Activated T-helper 1 cell treated with anti-CD3 and anti-CD28 coated beads, Interleukin-12 subunit alpha, Interleukin-12 subunit beta, Interleukin-2, Interleukin-4 antibody, amounts not matched to agents 30 ng/mL and 10 ng/mL and 1 ng/mL, durations not matched to agents 14 hours and 24 hours and 36 hours (primary cell): ENCODE data around the gene ITGA3. TPM values are rescaled to one million over a fixed set of nuclear protein-coding genes. Genes with fewer than 3 reads are reported as not detected.
A peak's percentile ranks its signal among the peaks of the same experiment; 100 is the strongest.

Experiments used
- DNase-seq: peaks from one replicate; pipeline ENCODE4 v3.0.0; 2021; ENCODE audit warnings: low spot score
- H3K27ac Mint-ChIP-seq: one replicate; pipeline ENCODE4 v1.8.0; 2021; ENCODE audit warnings: mild to moderate bottlenecking, mixed read lengths
- H3K27me3 Mint-ChIP-seq: one replicate; pipeline ENCODE4 v1.8.0; 2022; ENCODE audit warnings: mild to moderate bottlenecking, moderate library complexity, mixed read lengths; ENCODE audit not compliant: insufficient read depth
- H3K36me3 Mint-ChIP-seq: one replicate; pipeline ENCODE4 v1.8.0; 2021; ENCODE audit warnings: low read depth, mixed read lengths
- H3K4me1 Mint-ChIP-seq: one replicate; pipeline ENCODE4 v1.8.0; 2021; ENCODE audit warnings: low read depth, mixed read lengths
- H3K4me3 Mint-ChIP-seq: one replicate; pipeline ENCODE4 v1.8.0; 2021; ENCODE audit warnings: mild to moderate bottlenecking, moderate library complexity, mixed read lengths
- H3K9me3 Mint-ChIP-seq: one replicate; pipeline ENCODE4 v1.8.0; 2021; ENCODE audit warnings: mixed read lengths
- intact Hi-C: fragments of 100-400 bp; cut with micrococcal nuclease; formaldehyde crosslinking; loops from one replicate; pipeline ENCODE4 v1.15.1; 2024
- total RNA-seq: library from RNA; stranded (reverse); gene quantifications from 2 replicates; pipeline ENCODE4 v1.2.3, GENCODE V29; 2022

The ITGA3 gene
- total RNA-seq, 1 donor from 2014 or later, result 20.6 TPM

GRCh38 chr17:50026837-50027171, 29.1 kb upstream of the ITGA3 start:
- Mint-ChIP-seq H3K4me1 (peaks cover 9% of the 10 kb centered on the region), H3K4me3 (peak overlapping the region; percentile 11), H3K9me3 (no peaks in the 10 kb centered on the region), H3K27ac (no peak overlapping the region), H3K36me3 (no peaks in the 10 kb centered on the region), H3K27me3 (peaks cover 9% of the 10 kb centered on the region)
- intact Hi-C loops, result loop anchor here (1.0 to 2.0 kb wide), 4 partner anchors 29 to 270 kb away; partner anchors contain the start of genes ITGA3 and PDK2
- DNase-seq, result peak; percentile 61

DNA sequence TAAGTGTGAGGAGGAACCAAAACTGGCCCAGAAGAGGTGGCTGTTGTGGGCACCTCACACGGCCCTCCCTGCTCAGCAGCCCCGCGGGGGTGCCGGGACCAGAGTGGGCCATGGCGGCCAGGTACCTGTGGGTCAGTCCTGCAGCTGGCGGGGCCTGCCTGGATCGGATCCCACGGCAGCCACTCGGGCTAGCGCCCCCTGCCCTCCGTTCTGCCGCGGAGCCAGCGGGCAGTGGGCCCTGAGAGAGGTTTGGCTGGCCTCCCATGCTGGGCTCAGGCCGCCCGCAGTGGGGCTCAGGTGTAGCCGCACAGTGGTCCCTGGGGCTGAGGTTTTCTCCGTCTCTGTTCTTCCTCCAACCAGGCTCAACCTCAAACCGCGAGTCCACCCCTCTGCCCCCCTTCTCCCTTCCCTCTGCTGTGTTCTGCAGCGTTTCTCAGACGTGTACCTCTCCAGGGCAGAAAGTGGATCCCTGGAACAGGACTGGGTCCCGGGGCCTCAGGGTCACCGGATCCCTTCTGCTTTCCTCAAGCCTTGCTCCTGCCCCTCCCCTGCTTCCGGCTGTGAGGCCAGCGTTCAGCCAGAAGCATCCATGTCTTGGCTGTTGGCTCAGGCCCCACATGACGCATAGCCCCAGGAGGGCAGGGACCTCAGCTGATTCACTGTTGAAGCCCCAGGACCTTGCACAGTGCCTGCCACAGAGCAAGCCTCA, 28.6 kb upstream of the ITGA3 start:
- Mint-ChIP-seq H3K9me3 (no peaks in the 10 kb centered on the region), H3K36me3 (no peaks in the 10 kb centered on the region), H3K4me3 (peak overlapping the region; percentile 75), H3K4me1 (peaks cover 9% of the 10 kb centered on the region), H3K27ac (no peak overlapping the region), H3K27me3 (peaks cover 9% of the 10 kb centered on the region)
- DNase-seq, result no peak
- intact Hi-C loops, result loop anchor here (1.0 to 2.0 kb wide), 3 partner anchors 29 to 269 kb away; partner anchors contain the start of genes ITGA3 and PDK2

DNA sequence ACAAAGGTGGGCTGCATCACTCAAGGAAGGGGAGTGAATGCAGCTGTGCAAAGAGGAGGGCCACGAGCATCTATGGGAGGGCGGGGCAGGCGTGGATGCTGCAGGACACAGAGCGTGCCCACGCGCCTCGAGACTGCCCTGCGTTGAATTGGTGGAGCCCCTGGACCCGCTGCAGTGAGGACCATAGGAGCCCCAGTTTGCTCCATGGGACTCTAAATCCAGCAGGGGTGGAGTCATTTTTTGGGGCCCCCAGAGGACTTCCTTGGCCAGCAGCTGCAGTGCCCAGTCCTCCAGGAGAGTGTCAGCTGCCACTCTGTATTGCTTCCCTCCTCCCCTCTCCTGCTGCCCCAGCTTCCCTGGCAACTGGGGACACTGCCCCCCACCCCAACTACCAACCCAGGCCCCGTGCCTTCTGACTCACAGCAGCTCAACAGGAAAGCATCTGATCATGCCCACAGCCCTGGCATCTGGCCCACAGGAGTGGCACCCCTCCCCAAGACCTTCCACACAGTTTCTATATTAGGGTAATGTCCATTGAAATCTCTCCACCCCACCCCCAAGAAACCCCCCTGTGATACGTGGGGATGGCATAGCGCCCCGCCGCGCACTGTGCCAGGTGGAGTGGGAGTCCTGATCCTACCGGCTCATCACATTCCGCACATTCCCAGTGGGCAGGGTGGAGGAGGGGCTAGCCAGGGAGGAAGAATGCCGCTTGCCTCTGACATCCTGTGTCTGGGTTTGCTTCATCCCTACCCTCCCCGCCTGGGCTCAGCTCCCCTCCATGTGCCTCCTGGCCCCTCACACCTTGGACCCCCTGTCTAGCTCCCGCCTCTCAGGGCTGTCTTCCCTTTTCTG, 27.8 kb upstream of the ITGA3 start:
- H3K27ac Mint-ChIP-seq, result no peak overlapping the region
- no peak for DNase-seq
- peaks cover 9% of the 10 kb centered on the region for H3K4me1 Mint-ChIP-seq
- H3K36me3 Mint-ChIP-seq, result no peaks in the 10 kb centered on the region
- H3K27me3 Mint-ChIP-seq, result peaks cover 9% of the 10 kb centered on the region
- no peak overlapping the region for H3K4me3 Mint-ChIP-seq
- intact Hi-C loops, result loop anchor here (1.0 to 2.0 kb wide), 3 partner anchors 28 to 269 kb away; partner anchors contain the start of genes ITGA3 and PDK2
- H3K9me3 Mint-ChIP-seq, result no peaks in the 10 kb centered on the region

GRCh38 chr17:50028736-50029120, 27.2 kb upstream of the ITGA3 start:
- Mint-ChIP-seq H3K9me3 (no peaks in the 10 kb centered on the region), H3K4me3 (no peak overlapping the region), H3K4me1 (peaks cover 9% of the 10 kb centered on the region), H3K36me3 (no peaks in the 10 kb centered on the region), H3K27me3 (peaks cover 15% of the 10 kb centered on the region), H3K27ac (no peak overlapping the region)
- intact Hi-C loops, result no loop called here
- DNase-seq, result no peak

DNA sequence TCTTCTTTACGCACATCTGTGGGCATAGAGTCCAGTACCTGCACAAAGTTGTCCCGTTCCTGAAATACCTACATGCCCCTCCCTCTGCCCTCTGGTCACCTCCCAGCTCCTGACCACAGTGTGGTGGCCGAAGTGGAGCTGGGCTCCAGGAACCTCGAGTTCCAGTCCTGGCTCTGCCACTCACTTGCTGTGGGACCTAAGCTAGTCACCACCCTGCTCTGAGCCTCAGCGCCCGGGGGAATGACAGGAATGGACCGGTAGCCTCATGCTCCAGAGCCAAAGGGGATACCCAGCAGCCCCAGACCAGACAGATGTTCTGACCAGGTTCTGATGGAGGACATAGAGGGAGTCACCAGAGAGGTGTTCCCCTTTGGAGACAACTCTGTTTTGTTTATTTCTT, 26.7 kb upstream of the ITGA3 start:
- intact Hi-C loops, result no loop called here
- Mint-ChIP-seq H3K36me3 (no peaks in the 10 kb centered on the region), H3K4me1 (peaks cover 9% of the 10 kb centered on the region), H3K4me3 (no peak overlapping the region), H3K27ac (no peak overlapping the region), H3K9me3 (no peaks in the 10 kb centered on the region), H3K27me3 (peaks cover 17% of the 10 kb centered on the region)
- DNase-seq, result no peak

DNA sequence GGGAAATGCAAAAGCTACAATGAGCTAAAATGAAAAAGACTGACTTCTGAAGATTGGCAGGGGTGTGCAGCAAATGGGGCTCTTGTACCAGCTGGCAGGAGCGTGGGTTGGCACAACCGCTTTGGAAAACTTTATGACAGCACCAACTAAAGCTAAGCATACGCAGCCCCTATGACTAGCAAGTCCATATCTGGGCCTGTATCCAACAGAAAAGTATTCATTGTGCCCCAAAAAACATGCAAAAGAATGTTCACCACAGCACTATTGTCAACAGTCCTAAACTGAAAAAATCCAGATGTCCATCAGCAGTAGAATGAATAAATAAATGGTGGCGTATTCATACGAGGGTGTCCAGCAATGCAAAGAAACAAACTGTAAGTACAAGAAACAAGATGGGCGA, 22.6 kb upstream of the ITGA3 start:
- Mint-ChIP-seq H3K4me1 (no peaks in the 10 kb centered on the region), H3K4me3 (no peak overlapping the region), H3K36me3 (no peaks in the 10 kb centered on the region), H3K27ac (no peak overlapping the region), H3K9me3 (no peaks in the 10 kb centered on the region), H3K27me3 (peaks cover 24% of the 10 kb centered on the region)
- no peak for DNase-seq
- intact Hi-C loops, result no loop called here

DNA sequence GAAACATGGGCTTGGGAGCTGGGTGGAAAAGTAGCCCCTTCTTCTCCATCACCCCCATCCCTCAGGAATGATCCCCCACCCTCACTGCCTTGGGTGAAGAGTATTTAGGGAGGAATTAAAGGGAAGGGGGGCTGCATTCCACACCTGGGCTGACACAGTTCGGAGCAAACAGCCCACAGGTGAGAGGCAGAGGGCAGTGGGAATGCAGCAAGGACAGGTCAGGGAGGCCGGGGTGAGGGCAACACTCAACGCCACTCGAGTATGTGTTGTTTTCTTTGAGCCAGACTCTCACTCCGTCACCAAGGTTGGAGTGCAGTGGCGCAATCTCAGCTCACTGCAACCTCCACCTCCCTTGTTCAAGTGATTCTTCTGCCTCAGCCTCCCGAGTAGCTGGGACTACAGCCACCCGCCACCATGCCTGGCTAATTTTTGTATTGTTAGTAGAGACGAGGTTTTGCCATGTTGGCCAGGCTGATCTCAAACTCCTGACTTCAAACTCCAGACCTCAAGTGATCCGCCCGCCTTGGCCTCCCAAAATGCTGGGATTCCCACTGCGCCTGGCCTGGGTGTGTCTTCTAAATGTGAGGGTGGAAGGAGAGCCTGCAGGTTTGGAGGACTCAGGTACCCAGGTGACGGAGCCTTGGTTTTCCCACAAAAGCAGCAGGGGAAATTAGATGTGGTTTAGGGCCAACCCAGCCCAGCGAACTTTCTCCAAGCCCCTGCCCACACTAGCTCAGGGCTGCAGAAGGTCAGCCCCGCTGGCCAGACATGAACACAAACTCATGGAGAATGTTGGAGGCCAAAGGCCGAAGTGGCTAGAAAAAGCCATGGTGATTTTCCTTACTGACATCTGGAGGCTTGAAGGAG, 21.2 kb upstream of the ITGA3 start:
- DNase-seq, result no peak
- Mint-ChIP-seq H3K27ac (peak overlapping the region; percentile 47), H3K4me1 (no peaks in the 10 kb centered on the region), H3K9me3 (no peaks in the 10 kb centered on the region), H3K27me3 (peaks cover 27% of the 10 kb centered on the region), H3K4me3 (no peak overlapping the region), H3K36me3 (no peaks in the 10 kb centered on the region)
- intact Hi-C loops, result no loop called here

DNA sequence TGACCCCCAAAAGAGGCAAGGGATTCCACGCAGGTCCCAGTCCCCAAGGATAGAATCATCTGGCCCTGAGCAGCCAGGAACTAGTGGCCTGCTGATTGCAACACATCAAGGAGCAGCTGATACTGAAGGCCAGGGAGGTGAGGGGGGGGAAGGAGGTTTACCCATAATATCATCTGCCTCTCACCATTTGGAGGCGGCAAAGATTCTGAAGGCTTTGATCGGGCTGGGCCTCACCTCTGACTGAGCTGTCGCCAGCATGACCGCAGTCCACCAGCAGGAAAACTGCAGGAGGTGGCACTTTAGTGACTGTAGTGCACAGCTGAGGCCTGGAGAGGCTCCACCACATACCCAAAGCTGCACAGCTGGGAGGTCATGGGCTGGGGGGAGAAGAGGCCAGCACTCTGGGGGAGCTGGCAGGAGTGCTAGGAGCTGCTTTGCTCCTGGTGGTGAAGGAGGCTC, 20.5 kb upstream of the ITGA3 start:
- Mint-ChIP-seq H3K4me1 (no peaks in the 10 kb centered on the region), H3K4me3 (no peak overlapping the region), H3K27me3 (peaks cover 27% of the 10 kb centered on the region), H3K9me3 (no peaks in the 10 kb centered on the region), H3K27ac (no peak overlapping the region), H3K36me3 (no peaks in the 10 kb centered on the region)
- intact Hi-C loops, result no loop called here
- no peak for DNase-seq

GRCh38 chr17:50035945-50036344, 20.0 kb upstream of the ITGA3 start:
- no peak for DNase-seq
- Mint-ChIP-seq H3K27me3 (peaks cover 32% of the 10 kb centered on the region), H3K36me3 (no peaks in the 10 kb centered on the region), H3K4me3 (no peak overlapping the region), H3K27ac (no peak overlapping the region), H3K9me3 (no peaks in the 10 kb centered on the region), H3K4me1 (no peaks in the 10 kb centered on the region)
- intact Hi-C loops, result no loop called here

DNA sequence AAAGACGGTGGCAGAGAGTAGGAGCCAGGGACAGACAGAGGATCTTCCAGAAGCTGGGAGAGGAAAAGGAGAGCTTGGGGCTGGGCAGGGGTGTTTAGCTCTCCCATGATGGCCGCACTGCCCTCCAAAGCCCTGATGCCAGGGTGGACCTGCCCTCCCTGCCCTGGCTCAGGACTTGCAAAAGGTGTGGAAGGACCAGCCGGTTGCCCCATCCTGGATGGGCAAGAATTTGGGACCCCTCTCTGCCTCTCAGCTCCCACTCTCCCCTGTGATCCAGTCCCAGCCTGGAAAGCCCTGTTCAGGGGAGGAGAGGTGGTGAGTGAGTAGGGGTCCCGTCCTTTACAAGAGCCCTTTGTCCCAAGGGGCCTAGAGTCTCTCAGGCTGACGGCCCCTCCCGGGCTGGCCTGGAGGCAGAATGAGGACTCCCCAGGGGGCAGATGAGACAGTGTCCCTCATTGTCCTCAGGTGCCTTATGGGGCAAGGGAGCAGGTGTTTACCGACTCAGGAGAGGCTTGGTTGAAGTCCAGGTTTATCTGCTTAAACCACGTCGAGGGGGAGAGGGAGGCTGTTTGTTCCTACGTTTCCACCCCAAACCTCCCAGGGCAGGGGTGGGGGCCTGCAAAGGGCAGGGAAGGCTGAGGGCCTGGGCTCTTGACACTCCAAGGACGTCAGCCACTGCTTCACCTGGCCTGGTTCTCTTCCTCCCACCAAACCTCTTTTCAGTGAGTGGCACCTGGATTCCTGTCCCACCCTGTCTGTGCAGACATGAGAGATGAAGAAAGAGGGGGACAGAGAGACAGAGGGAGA, 19.3 kb upstream of the ITGA3 start:
- H3K9me3 Mint-ChIP-seq, result no peaks in the 10 kb centered on the region
- H3K27me3 Mint-ChIP-seq, result peaks cover 32% of the 10 kb centered on the region
- no peak overlapping the region for H3K27ac Mint-ChIP-seq
- H3K4me3 Mint-ChIP-seq, result no peak overlapping the region
- no peak for DNase-seq
- intact Hi-C loops, result no loop called here
- no peaks in the 10 kb centered on the region for H3K36me3 Mint-ChIP-seq
- H3K4me1 Mint-ChIP-seq, result no peaks in the 10 kb centered on the region

DNA sequence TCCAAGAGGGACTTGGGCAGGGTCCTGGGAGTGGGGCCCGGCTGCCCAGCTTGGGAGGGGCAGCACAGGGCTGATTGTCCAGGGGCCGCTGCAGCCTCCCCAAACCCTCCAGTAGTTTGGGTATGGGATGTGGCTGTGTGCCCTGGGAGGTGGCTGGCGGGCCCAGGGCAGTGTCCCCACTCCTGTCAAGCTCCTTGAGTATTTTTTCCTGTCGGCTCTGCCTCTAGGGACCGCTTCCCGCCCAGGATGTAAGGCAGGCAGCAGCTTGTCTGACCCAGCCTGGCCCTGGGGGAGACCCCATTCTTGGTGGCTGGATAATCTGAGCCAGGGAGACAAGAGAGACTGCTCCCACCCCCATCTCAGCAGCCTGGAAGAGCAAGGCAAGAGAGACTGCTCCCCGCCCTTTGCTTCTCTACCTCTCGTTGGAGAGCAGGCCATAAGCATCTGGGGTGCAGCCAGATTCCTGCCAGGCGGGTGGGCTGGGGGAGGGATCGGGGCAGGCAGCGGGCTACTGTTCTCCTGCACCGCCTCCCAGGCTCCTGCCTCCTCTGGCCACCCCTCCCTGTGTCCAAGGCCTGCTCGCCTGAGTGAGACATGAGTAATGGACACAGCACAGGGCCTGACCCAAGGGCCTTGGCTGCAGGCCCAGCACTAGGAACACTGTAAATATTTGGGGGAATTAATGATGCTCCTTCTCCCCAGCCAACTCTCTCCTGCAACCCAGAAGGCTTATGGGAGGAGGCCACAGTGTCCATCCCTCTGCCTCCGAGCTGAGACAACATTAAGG, 18.4 kb upstream of the ITGA3 start:
- H3K4me1 Mint-ChIP-seq, result no peaks in the 10 kb centered on the region
- no peak overlapping the region for H3K27ac Mint-ChIP-seq
- DNase-seq, result no peak
- H3K36me3 Mint-ChIP-seq, result no peaks in the 10 kb centered on the region
- H3K9me3 Mint-ChIP-seq, result no peaks in the 10 kb centered on the region
- H3K27me3 Mint-ChIP-seq, result peaks cover 32% of the 10 kb centered on the region
- intact Hi-C loops, result no loop called here
- no peak overlapping the region for H3K4me3 Mint-ChIP-seq
